Measurements from ENCODE around the gene COG1. TPM values are rescaled to one million over a fixed set of nuclear protein-coding genes. Genes with fewer than 3 reads are reported as not detected.

Gene COG1
- total RNA-seq, 1 donor from 2014 or later = 11.7 TPM

- Histone ChIP-seq H3K79me2 (ENCODE audit: low read depth) (peaks cover 2% of the 10 kb centered on the region), H3F3A (ENCODE audit: low read depth) (peaks cover 10% of the 10 kb centered on the region), H4K20me1 (ENCODE audit: low read depth) (peaks cover under 1% of the 10 kb centered on the region), H3K4me1 (no peaks in the 10 kb centered on the region), H2AFZ (replicated peaks) (no peak overlapping the region), H3K27me3 (no peaks in the 10 kb centered on the region), H3K36me3 (peaks cover 6% of the 10 kb centered on the region), H3K9ac (no peak overlapping the region), H3K4me3 (no peak overlapping the region), H3K9me3 (ENCODE audit: low read depth) (no peaks in the 10 kb centered on the region), H3K27ac (no peak overlapping the region), H3K4me2 (no peak overlapping the region)
- no peaks in the 10 kb centered on the region for H3K4me1 Mint-ChIP-seq
- no peak overlapping the region for H3K27ac Mint-ChIP-seq
- TF ChIP-seq EZH2phosphoT487 (IDR thresholded peaks at IDR 0.05) (no peak), EZH2 (IDR thresholded peaks at IDR 0.05) (no peak), CTCF (IDR thresholded peaks at IDR 0.05) (no peak)
- H3K36me3 Mint-ChIP-seq = peaks cover 68% of the 10 kb centered on the region
- no peak for DNase-seq (ENCODE audit: low spot score)
- no peak overlapping the region for H3K4me3 Mint-ChIP-seq
- peaks cover 10% of the 10 kb centered on the region for H3K27me3 Mint-ChIP-seq (ENCODE audit: insufficient read depth, low read depth)
- no peaks in the 10 kb centered on the region for H3K9me3 Mint-ChIP-seq
Measured at GRCh38 chr17:73201215-73202069, 8.6 kb downstream of the COG1 start.

GRCh38 chr17:73203135-73203787, 10.4 kb downstream of the COG1 start:
- Histone ChIP-seq H3K27ac (no peak overlapping the region), H3K27me3 (no peaks in the 10 kb centered on the region), H3K4me1 (no peaks in the 10 kb centered on the region), H3K4me2 (no peak overlapping the region), H3K4me3 (no peak overlapping the region), H3K79me2 (ENCODE audit: low read depth) (peaks cover 5% of the 10 kb centered on the region), H3F3A (ENCODE audit: low read depth) (no peaks in the 10 kb centered on the region), H3K9ac (no peak overlapping the region), H4K20me1 (ENCODE audit: low read depth) (peaks cover 4% of the 10 kb centered on the region), H3K36me3 (no peaks in the 10 kb centered on the region), H2AFZ (replicated peaks) (no peak overlapping the region), H3K9me3 (ENCODE audit: low read depth) (no peaks in the 10 kb centered on the region)
- Mint-ChIP-seq H3K4me3 (peak overlapping the region; percentile 17), H3K4me1 (no peaks in the 10 kb centered on the region), H3K36me3 (peaks cover 62% of the 10 kb centered on the region), H3K27me3 (ENCODE audit: insufficient read depth, low read depth) (peaks cover 5% of the 10 kb centered on the region), H3K9me3 (no peaks in the 10 kb centered on the region), H3K27ac (peak overlapping the region; percentile 63)
- TF ChIP-seq EZH2phosphoT487 (IDR thresholded peaks at IDR 0.05) (no peak), CTCF (IDR thresholded peaks at IDR 0.05) (no peak), EZH2 (IDR thresholded peaks at IDR 0.05) (no peak)
- no peak for DNase-seq (ENCODE audit: low spot score)

- no peak overlapping the region for H3K27ac Mint-ChIP-seq
- H3K9ac ChIP-seq = no peak overlapping the region
- no peak for DNase-seq (ENCODE audit: low spot score)
- no peaks in the 10 kb centered on the region for H3K4me1 Mint-ChIP-seq
- no peak overlapping the region for H2AFZ ChIP-seq (replicated peaks)
- H3K4me3 ChIP-seq = no peak overlapping the region
- no peak overlapping the region for H3K27ac ChIP-seq
- H3K4me2 ChIP-seq = no peak overlapping the region
- no peaks in the 10 kb centered on the region for H3K36me3 ChIP-seq
- no peak for TF ChIP-seq EZH2 (IDR thresholded peaks at IDR 0.05)
- TF ChIP-seq CTCF (IDR thresholded peaks at IDR 0.05) = no peak
- TF ChIP-seq EZH2phosphoT487 (IDR thresholded peaks at IDR 0.05) = no peak
- H3K4me1 ChIP-seq = no peaks in the 10 kb centered on the region
- no peaks in the 10 kb centered on the region for H3K9me3 Mint-ChIP-seq
- peaks cover 4% of the 10 kb centered on the region for H3K27me3 Mint-ChIP-seq (ENCODE audit: insufficient read depth, low read depth)
- peaks cover 5% of the 10 kb centered on the region for H3K79me2 ChIP-seq (ENCODE audit: low read depth)
- no peaks in the 10 kb centered on the region for H3K9me3 ChIP-seq (ENCODE audit: low read depth)
- H3K27me3 ChIP-seq = no peaks in the 10 kb centered on the region
- no peak overlapping the region for H3K4me3 Mint-ChIP-seq
- H3K36me3 Mint-ChIP-seq = peaks cover 59% of the 10 kb centered on the region
- H4K20me1 ChIP-seq (ENCODE audit: low read depth) = peaks cover 4% of the 10 kb centered on the region
- H3F3A ChIP-seq (ENCODE audit: low read depth) = peaks cover 4% of the 10 kb centered on the region
Measured at GRCh38 chr17:73203788-73204479, 11.1 kb downstream of the COG1 start.
